NT2/D1 (cell line): ENCODE measurements around the gene PDIK1L.

Source experiments
- YY1 ChIP-seq: IDR thresholded peaks from 2 replicates; pipeline ENCODE4 v1.6.1; 2011; ENCODE audit not compliant: insufficient read length, insufficient read depth
- ZNF274 ChIP-seq: IDR thresholded peaks from 2 replicates; pipeline ENCODE4 v1.6.1; 2011; ENCODE audit warnings: mild to moderate bottlenecking, low read depth, low read length

- TF ChIP-seq ZNF274, result no peak
- TF ChIP-seq YY1, result no peak
These were observed 21.2 kb downstream of the PDIK1L start for GRCh38 chr1:26132834-26133167.
